CD4-positive, alpha-beta T cell treated with Interleukin-6 at 100 ng/mL for 8 hours (primary cell): Measurements from ENCODE around the gene HLCS.

Experiments
- DNase-seq: peaks from one replicate; pipeline ENCODE4 v3.0.0-alpha.2; 2020; ENCODE audit warnings: mixed read lengths, low spot score

HLCS gene

GRCh38 chr21:36807422-36807928, 159.0 kb downstream of the HLCS start:
- no peak for DNase-seq

GRCh38 chr21:36806103-36806502, 160.4 kb downstream of the HLCS start:
- no peak for DNase-seq

- no peak for DNase-seq
Observed at GRCh38 chr21:36804874-36805611, 161.4 kb downstream of the HLCS start.

- no peak for DNase-seq
Observed at GRCh38 chr21:36803816-36804439, 162.5 kb downstream of the HLCS start.

- DNase-seq, result no peak
Observed at GRCh38 chr21:36803051-36803645, 163.3 kb downstream of the HLCS start.

GRCh38 chr21:36800734-36801133, 165.7 kb downstream of the HLCS start:
- DNase-seq, result no peak

- DNase-seq, result no peak
Observed at GRCh38 chr21:36799869-36800268, 166.6 kb downstream of the HLCS start.

- no peak for DNase-seq
Observed at GRCh38 chr21:36798491-36798890, 168.0 kb downstream of the HLCS start.

- DNase-seq, result no peak
Observed at GRCh38 chr21:36796070-36796469, 170.4 kb downstream of the HLCS start.

- no peak for DNase-seq
Observed at GRCh38 chr21:36792505-36792967, 173.9 kb downstream of the HLCS start.

- DNase-seq, result no peak
Observed at GRCh38 chr21:36791695-36792470, 174.6 kb downstream of the HLCS start.

- DNase-seq, result no peak
Observed at GRCh38 chr21:36791180-36791579, 175.3 kb downstream of the HLCS start.

- no peak for DNase-seq
Observed at GRCh38 chr21:36790616-36791015, 175.9 kb downstream of the HLCS start.

GRCh38 chr21:36788120-36788638, 178.3 kb downstream of the HLCS start:
- DNase-seq, result no peak

- no peak for DNase-seq
Observed at GRCh38 chr21:36786186-36786585, 180.3 kb downstream of the HLCS start.

- no peak for DNase-seq
Observed at GRCh38 chr21:36785615-36786014, 180.9 kb downstream of the HLCS start.

GRCh38 chr21:36784947-36785346, 181.5 kb downstream of the HLCS start:
- DNase-seq, result no peak

- DNase-seq, result no peak
Observed at GRCh38 chr21:36783612-36784374, 182.7 kb downstream of the HLCS start.

GRCh38 chr21:36780861-36781260, 185.6 kb downstream of the HLCS start:
- no peak for DNase-seq

- DNase-seq, result no peak
Observed at GRCh38 chr21:36776981-36777617, 189.4 kb downstream of the HLCS start.

GRCh38 chr21:36773995-36774394, 192.5 kb downstream of the HLCS start:
- no peak for DNase-seq
